ENCODE results near the gene OPCML.

DNA sequence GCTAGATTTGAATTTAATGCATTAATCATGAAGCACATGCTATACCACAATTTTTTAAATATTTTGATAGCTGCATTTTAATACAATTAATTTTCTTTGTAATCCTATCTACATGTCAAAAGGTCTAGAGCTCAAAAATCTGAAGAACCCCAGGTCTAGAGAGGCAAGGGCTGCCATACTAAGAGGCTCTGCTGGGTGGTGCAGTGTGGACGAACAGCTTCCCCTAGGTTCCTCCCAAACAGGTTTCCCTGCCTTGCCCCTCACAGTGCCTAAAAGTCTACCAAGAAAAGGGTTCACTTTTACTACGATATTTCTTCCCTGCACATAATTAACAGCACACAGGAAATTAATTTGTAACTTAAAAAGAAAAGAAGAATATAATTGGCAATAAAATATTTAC lies 681.1 kb downstream of the OPCML start:
- TF ChIP-seq CTCF (IDR thresholded peaks at IDR 0.05; ENCODE audit: insufficient read depth, low read length, poor library complexity, severe bottlenecking) (no peak), EZH2phosphoT487 (conservative IDR thresholded peaks at IDR 0.05; ENCODE audit: low read length) (no peak)
